Loucy (cell line): ENCODE results near the gene TNS2.

Experiments used
- H2AFZ ChIP-seq: fragments of 200-600 bp; sonication (generic); 2 replicates; pipeline ENCODE4 v1.6.0; 2016; ENCODE audit warnings: antibody characterized with exemption, mild to moderate bottlenecking, low read length, moderate library complexity
- H3F3A ChIP-seq: fragments of 200-600 bp; 2 replicates; pipeline ENCODE4 v1.6.0; 2016; ENCODE audit warnings: antibody characterized with exemption, low read depth, mild to moderate bottlenecking
- H3K27me3 ChIP-seq: fragments of 200-600 bp; sonication (generic); 2 replicates; pipeline ENCODE4 v1.6.1; 2014; ENCODE audit warnings: low read length, mild to moderate bottlenecking; ENCODE audit not compliant: insufficient read depth, poor library complexity, severe bottlenecking
- H3K36me3 ChIP-seq: fragments of 200-600 bp; sonication (generic); 2 replicates; pipeline ENCODE4 v1.6.1; 2016; ENCODE audit warnings: low read length; ENCODE audit not compliant: insufficient read depth
- H3K4me1 ChIP-seq: fragments of 200-600 bp; sonication (generic); 2 replicates; pipeline ENCODE4 v1.5.1; 2014; ENCODE audit warnings: low read length, mild to moderate bottlenecking; ENCODE audit not compliant: insufficient read depth, poor library complexity, severe bottlenecking
- H3K4me2 ChIP-seq: fragments of 200-600 bp; sonication (generic); 2 replicates; pipeline ENCODE4 v1.6.0; 2014; ENCODE audit warnings: antibody characterized with exemption, low read length, low read depth, mild to moderate bottlenecking; ENCODE audit not compliant: poor library complexity, severe bottlenecking
- H3K4me3 ChIP-seq: fragments of 200-600 bp; sonication (generic); 2 replicates; pipeline ENCODE4 v1.5.1; 2014; ENCODE audit warnings: low read length, mild to moderate bottlenecking, mixed read lengths; ENCODE audit not compliant: poor library complexity, severe bottlenecking
- H3K79me2 ChIP-seq: fragments of 200-600 bp; sonication (generic); 2 replicates; pipeline ENCODE4 v1.6.1; 2014; ENCODE audit warnings: low read length; ENCODE audit not compliant: insufficient read depth
- H3K9ac ChIP-seq: fragments of 200-600 bp; sonication (generic); 2 replicates; pipeline ENCODE4 v1.6.0; 2014; ENCODE audit warnings: mild to moderate bottlenecking, low read depth, low read length, moderate library complexity; ENCODE audit not compliant: poor library complexity, severe bottlenecking
- H3K9me2 ChIP-seq: fragments of 200-600 bp; sonication (generic); replicated peaks from 2 replicates; pipeline ENCODE4 v1.6.1; 2016; ENCODE audit warnings: low read depth, low read length, mixed read lengths
- H3K9me3 ChIP-seq: fragments of 200-600 bp; sonication (generic); 2 replicates; pipeline ENCODE4 v1.6.1; 2014; ENCODE audit warnings: mild to moderate bottlenecking, antibody characterized with exemption, low read length, low read depth; ENCODE audit not compliant: insufficient read depth
- H4K20me1 ChIP-seq: fragments of 200-600 bp; sonication (generic); 2 replicates; pipeline ENCODE4 v1.6.0; 2014; ENCODE audit warnings: antibody characterized with exemption, low read length, mild to moderate bottlenecking; ENCODE audit not compliant: insufficient read depth, poor library complexity, severe bottlenecking
- EZH2phosphoT487 ChIP-seq: fragments of 200-600 bp; IDR thresholded peaks from 2 replicates; pipeline ENCODE4 v1.6.1; 2018; ENCODE audit warnings: antibody characterized with exemption, mild to moderate bottlenecking, moderate library complexity, borderline replicate concordance
- TF ChIP-seq, protein P1 (sequence below): fragments of 200-600 bp; sonication (generic); conservative IDR thresholded peaks from 2 replicates; pipeline ENCODE4 v1.5.1; 2014; ENCODE audit warnings: mild to moderate bottlenecking, antibody characterized with exemption, low read length

Gene TNS2

DNA sequence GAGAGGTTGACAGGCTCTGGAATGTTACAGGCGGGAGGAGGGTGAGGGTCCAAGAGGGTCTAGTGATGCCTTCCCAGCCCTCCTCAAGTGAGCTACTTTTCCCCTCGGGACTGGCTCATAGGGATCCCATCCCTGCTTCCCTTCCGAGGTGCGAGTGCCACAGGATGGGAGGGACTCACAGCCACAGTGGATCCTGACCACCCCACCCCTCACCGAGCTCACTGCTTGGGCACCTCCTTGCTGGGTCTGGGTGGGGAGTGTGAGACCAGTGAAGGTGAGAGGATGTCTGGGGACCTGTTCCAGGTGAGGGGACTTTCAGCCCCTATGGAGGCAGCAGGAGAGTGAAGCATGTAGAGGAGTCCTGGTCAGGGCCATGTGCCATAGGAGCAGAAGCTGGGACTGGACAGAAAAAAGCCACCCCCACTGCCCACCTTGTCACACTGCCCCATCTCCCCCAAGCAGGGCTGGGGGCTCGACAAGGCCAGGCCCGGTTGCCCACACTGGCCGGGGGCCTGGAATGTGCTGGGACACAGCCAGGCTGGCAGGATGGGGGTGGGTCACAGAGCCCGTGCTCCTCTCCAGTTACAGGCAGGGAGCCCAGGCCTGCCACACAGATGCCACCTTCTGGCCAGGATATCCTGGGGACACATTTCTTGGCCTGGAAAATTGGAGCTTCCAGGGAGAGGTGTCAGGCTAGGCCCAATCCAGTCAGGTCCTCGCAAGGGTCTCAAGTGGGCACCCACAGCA lies 1.7 kb upstream of the TNS2 start:
- H2AFZ ChIP-seq, result no peak overlapping the region
- no peak overlapping the region for H3K4me2 ChIP-seq
- no peak overlapping the region for H3K4me3 ChIP-seq
- no peaks in the 10 kb centered on the region for H3K79me2 ChIP-seq
- H4K20me1 ChIP-seq, result no peaks in the 10 kb centered on the region
- H3K36me3 ChIP-seq, result no peaks in the 10 kb centered on the region
- H3K4me1 ChIP-seq, result peaks cover 5% of the 10 kb centered on the region
- no peaks in the 10 kb centered on the region for H3K27me3 ChIP-seq
- no peaks in the 10 kb centered on the region for H3K9me3 ChIP-seq
- TF ChIP-seq EZH2phosphoT487, result no peak
- TF ChIP-seq, protein P1, sequence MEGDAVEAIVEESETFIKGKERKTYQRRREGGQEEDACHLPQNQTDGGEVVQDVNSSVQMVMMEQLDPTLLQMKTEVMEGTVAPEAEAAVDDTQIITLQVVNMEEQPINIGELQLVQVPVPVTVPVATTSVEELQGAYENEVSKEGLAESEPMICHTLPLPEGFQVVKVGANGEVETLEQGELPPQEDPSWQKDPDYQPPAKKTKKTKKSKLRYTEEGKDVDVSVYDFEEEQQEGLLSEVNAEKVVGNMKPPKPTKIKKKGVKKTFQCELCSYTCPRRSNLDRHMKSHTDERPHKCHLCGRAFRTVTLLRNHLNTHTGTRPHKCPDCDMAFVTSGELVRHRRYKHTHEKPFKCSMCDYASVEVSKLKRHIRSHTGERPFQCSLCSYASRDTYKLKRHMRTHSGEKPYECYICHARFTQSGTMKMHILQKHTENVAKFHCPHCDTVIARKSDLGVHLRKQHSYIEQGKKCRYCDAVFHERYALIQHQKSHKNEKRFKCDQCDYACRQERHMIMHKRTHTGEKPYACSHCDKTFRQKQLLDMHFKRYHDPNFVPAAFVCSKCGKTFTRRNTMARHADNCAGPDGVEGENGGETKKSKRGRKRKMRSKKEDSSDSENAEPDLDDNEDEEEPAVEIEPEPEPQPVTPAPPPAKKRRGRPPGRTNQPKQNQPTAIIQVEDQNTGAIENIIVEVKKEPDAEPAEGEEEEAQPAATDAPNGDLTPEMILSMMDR, result no peak
- no peak overlapping the region for H3K9ac ChIP-seq
- no peaks in the 10 kb centered on the region for H3F3A ChIP-seq
- no peaks in the 10 kb centered on the region for H3K9me2 ChIP-seq

DNA sequence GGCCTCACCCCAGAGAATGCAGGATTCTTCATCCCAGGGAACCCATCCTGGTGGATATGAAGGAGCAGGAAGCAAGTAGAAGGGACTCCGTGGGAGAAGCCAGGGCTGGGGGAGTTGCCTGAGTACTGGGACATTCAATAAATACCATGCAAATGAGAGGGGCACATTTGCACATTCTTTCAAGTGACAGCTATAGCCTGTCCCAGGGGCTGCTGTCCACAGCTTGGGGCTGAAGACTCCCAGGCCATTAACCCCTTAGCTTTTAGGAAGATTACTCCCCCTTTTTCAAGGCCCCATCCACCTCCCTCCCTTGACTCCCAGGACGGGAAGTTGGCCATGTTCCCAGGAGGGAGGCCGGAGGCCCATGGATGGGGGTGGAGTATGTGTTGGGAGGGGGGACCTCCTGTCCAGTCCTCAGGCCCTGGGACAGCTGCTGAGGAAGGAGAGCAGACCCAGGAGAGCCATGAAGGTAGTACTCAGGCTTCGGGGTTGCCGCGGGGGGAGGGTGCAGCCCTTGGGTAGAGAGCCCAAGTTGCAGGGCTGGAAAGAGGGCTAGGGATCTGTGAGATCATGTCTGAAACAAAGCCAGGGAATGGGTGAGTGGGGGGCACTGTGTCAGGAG lies 974 bp upstream of the TNS2 start:
- H3K9ac ChIP-seq, result no peak overlapping the region

DNA sequence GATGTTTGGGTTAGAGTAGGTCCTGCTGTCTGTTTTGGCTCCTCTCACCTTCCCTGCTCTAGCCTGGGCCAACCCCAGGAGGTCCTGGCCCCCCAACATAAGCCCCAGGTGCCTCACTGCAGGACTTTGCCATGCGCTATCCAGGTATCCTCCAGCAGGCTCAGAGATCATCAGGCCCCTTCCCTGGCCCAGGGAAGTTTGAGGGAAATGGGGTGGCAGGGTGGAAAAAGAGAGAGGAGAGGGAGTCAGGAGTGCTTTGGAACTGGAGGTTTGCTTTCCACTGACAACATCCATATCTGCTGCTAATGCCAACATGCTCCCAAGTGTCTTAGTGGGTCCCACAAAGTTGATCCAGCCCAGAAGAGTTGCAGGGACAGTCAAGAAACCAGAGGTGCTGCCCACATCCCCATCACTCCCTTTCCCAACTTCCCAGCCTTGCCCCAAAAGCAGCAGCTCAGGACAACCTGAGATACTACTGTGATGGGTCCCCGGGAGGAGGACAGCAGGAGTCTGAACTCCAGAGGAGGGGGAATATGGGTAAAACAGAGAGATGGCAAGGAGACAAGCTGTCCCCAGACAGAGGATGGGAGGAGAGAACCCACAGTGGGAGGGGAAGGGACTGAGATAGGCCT lies 677 bp downstream of the TNS2 start:
- no peak overlapping the region for H3K4me2 ChIP-seq
- H3F3A ChIP-seq, result no peaks in the 10 kb centered on the region
- H3K36me3 ChIP-seq, result no peaks in the 10 kb centered on the region
- no peaks in the 10 kb centered on the region for H3K9me2 ChIP-seq
- H3K9ac ChIP-seq, result no peak overlapping the region
- no peaks in the 10 kb centered on the region for H3K27me3 ChIP-seq
- no peaks in the 10 kb centered on the region for H3K9me3 ChIP-seq
- no peak overlapping the region for H3K4me3 ChIP-seq
- H2AFZ ChIP-seq, result no peak overlapping the region
- H4K20me1 ChIP-seq, result no peaks in the 10 kb centered on the region
- no peaks in the 10 kb centered on the region for H3K79me2 ChIP-seq
- H3K4me1 ChIP-seq, result peaks cover 16% of the 10 kb centered on the region
- TF ChIP-seq, protein P1, result no peak
- TF ChIP-seq EZH2phosphoT487, result no peak

More for the DNA sequence above, 974 bp upstream of the TNS2 start:
- no peak for TF ChIP-seq EZH2phosphoT487
- TF ChIP-seq, protein P1, result no peak
- no peak overlapping the region for H2AFZ ChIP-seq
- no peaks in the 10 kb centered on the region for H3K36me3 ChIP-seq
- no peak overlapping the region for H3K4me3 ChIP-seq
- peaks cover 9% of the 10 kb centered on the region for H3K4me1 ChIP-seq
- H3K27me3 ChIP-seq, result no peaks in the 10 kb centered on the region
- no peaks in the 10 kb centered on the region for H3K79me2 ChIP-seq
- H3K4me2 ChIP-seq, result no peak overlapping the region
- no peaks in the 10 kb centered on the region for H3K9me2 ChIP-seq
- H3K9me3 ChIP-seq, result no peaks in the 10 kb centered on the region
- no peaks in the 10 kb centered on the region for H4K20me1 ChIP-seq
- H3F3A ChIP-seq, result no peaks in the 10 kb centered on the region
